Spleen (tissue), 7 donors: ENCODE measurements around the gene INVS.

ENCODE experiments used
- POLR2A ChIP-seq, 3 donors: fragments of 450-650 bp; IDR thresholded peaks; one replicate each; pipeline ENCODE4 v1.5.1; 2017; ENCODE audit warnings: antibody characterized with exemption in 3 of 3, mild to moderate bottlenecking in 1 of 3
- POLR2AphosphoS5 ChIP-seq, 3 donors: sonication (generic); formaldehyde crosslinking; IDR thresholded peaks; one replicate each; pipeline ENCODE4 v1.5.1; 2017; ENCODE audit warnings: antibody characterized with exemption in 3 of 3
- TF ChIP-seq, protein P1 (sequence below), 11 experiments: fragments of 200-600 bp in 7 of 11; fragments of 450-650 bp in 4 of 11; sonication (generic) in 4 of 11; IDR thresholded peaks in 8 of 11; conservative IDR thresholded peaks in 3 of 11; 1 replicate in 7 of 11; 2 replicates in 4 of 11; pipeline versions ENCODE4 v1.4.0 to v1.8.0; 2016 to 2021; ENCODE audit warnings: antibody characterized with exemption in 11 of 11, inconsistent platforms in 4 of 11, mild to moderate bottlenecking in 1 of 11
- donor health status: DM: no; HTN: no; CAD: no; lungs with moderate emphysema.
- donor health status: DM: no; HTN: no; CAD: no.
- donor health status: DM: no; HTN: no; CAD: no.

GRCh38 chr9:100196215-100196614 is 97.2 kb downstream of the INVS start:
- TF ChIP-seq POLR2A (IDR thresholded peaks at IDR 0.05) (no peak), POLR2AphosphoS5 (IDR thresholded peaks at IDR 0.05) (no peak)
- TF ChIP-seq, protein P1, sequence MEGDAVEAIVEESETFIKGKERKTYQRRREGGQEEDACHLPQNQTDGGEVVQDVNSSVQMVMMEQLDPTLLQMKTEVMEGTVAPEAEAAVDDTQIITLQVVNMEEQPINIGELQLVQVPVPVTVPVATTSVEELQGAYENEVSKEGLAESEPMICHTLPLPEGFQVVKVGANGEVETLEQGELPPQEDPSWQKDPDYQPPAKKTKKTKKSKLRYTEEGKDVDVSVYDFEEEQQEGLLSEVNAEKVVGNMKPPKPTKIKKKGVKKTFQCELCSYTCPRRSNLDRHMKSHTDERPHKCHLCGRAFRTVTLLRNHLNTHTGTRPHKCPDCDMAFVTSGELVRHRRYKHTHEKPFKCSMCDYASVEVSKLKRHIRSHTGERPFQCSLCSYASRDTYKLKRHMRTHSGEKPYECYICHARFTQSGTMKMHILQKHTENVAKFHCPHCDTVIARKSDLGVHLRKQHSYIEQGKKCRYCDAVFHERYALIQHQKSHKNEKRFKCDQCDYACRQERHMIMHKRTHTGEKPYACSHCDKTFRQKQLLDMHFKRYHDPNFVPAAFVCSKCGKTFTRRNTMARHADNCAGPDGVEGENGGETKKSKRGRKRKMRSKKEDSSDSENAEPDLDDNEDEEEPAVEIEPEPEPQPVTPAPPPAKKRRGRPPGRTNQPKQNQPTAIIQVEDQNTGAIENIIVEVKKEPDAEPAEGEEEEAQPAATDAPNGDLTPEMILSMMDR (IDR thresholded peaks at IDR 0.05 in 8 of 11, conservative IDR thresholded peaks at IDR 0.05 in 3 of 11), result no peak
